GM23338 (cell line): ENCODE results near the gene FOXR1. TPM values are rescaled to one million over a fixed set of nuclear protein-coding genes. Genes with fewer than 3 reads are reported as not detected.

Source experiments
- ATAC-seq: fragments of 200-7000 bp; cut with Tn5 transposase; 3 replicates; pipeline ENCODE4 v1.9.1; 2020
- DNase-seq: peaks from one replicate; pipeline ENCODE4 v3.0.0-alpha.2; 2015; ENCODE audit warnings: low spot score
- H2AFZ ChIP-seq: fragments of 200-600 bp; sonication (generic); 2 replicates; pipeline ENCODE4 v1.8.0; 2016; ENCODE audit warnings: antibody characterized with exemption, mild to moderate bottlenecking, moderate library complexity
- H3F3A ChIP-seq: fragments of 200-600 bp; sonication (generic); replicated peaks from 2 replicates; pipeline ENCODE4 v1.8.0; 2017; ENCODE audit warnings: antibody characterized with exemption, mixed run types, low read depth
- H3K27ac ChIP-seq: fragments of 200-600 bp; sonication (generic); 2 replicates; pipeline ENCODE4 v1.6.1; 2016; ENCODE audit warnings: low read depth
- H3K27me3 ChIP-seq: fragments of 200-600 bp; sonication (generic); 2 replicates; pipeline ENCODE4 v1.8.0; 2016; ENCODE audit warnings: mild to moderate bottlenecking, mixed run types, moderate library complexity; ENCODE audit not compliant: insufficient read depth
- H3K36me3 ChIP-seq: fragments of 200-600 bp; sonication (generic); 2 replicates; pipeline ENCODE4 v1.8.0; 2016; ENCODE audit warnings: mild to moderate bottlenecking; ENCODE audit not compliant: insufficient read depth
- H3K4me1 ChIP-seq: fragments of 200-600 bp; sonication (generic); 2 replicates; pipeline ENCODE4 v1.8.0; 2016; ENCODE audit warnings: mild to moderate bottlenecking, moderate library complexity; ENCODE audit not compliant: insufficient read depth
- H3K4me2 ChIP-seq: fragments of 200-600 bp; sonication (generic); 2 replicates; pipeline ENCODE4 v1.7.1; 2017; ENCODE audit warnings: mixed run types
- H3K4me3 ChIP-seq: fragments of 200-600 bp; sonication (generic); 2 replicates; pipeline ENCODE4 v1.6.1; 2016; ENCODE audit warnings: mixed run types
- H3K79me2 ChIP-seq: fragments of 200-600 bp; sonication (generic); replicated peaks from 2 replicates; pipeline ENCODE4 v1.8.0; 2017; ENCODE audit warnings: mild to moderate bottlenecking; ENCODE audit not compliant: insufficient read depth
- H3K9me2 ChIP-seq: fragments of 200-600 bp; sonication (generic); 2 replicates; pipeline ENCODE4 v1.8.0; 2017; ENCODE audit not compliant: insufficient read depth
- H4K20me1 ChIP-seq: fragments of 200-600 bp; sonication (generic); replicated peaks from 2 replicates; pipeline ENCODE4 v1.8.0; 2017; ENCODE audit warnings: mild to moderate bottlenecking; ENCODE audit not compliant: insufficient read depth
- H3K27ac Mint-ChIP-seq: 2 replicates; pipeline ENCODE4 v1.8.0; 2020; ENCODE audit warnings: inconsistent platforms, mild to moderate bottlenecking, moderate library complexity, mixed read lengths
- H3K27me3 Mint-ChIP-seq: 3 replicates; pipeline ENCODE4 v1.8.0; 2022; ENCODE audit warnings: low read depth, mild to moderate bottlenecking, moderate library complexity, mixed read lengths, inconsistent platforms; ENCODE audit not compliant: insufficient read depth, poor library complexity
- H3K36me3 Mint-ChIP-seq: 3 replicates; pipeline ENCODE4 v1.8.0; 2021; ENCODE audit warnings: low read depth, mild to moderate bottlenecking, inconsistent platforms, moderate library complexity, mixed read lengths
- H3K4me1 Mint-ChIP-seq: 3 replicates; pipeline ENCODE4 v1.8.0; 2020; ENCODE audit warnings: mild to moderate bottlenecking, inconsistent platforms, mixed read lengths
- H3K4me3 Mint-ChIP-seq: 3 replicates; pipeline ENCODE4 v1.8.0; 2021; ENCODE audit warnings: moderate library complexity, mild to moderate bottlenecking, inconsistent platforms, mixed read lengths
- H3K9me3 Mint-ChIP-seq: 3 replicates; pipeline ENCODE4 v1.8.0; 2020; ENCODE audit warnings: moderate library complexity, mild to moderate bottlenecking, inconsistent platforms, mixed read lengths
- CREB1 ChIP-seq: fragments of 250-450 bp; sonication (Bioruptor Pico); IDR thresholded peaks from 2 replicates; pipeline ENCODE4 v1.5.0; 2020; ENCODE audit warnings: low read depth, mild to moderate bottlenecking, moderate library complexity
- EZH2 ChIP-seq: fragments of 200-600 bp; sonication (generic); IDR thresholded peaks from one replicate; pipeline ENCODE4 v1.8.0; 2017; ENCODE audit warnings: antibody characterized with exemption, mild to moderate bottlenecking, low read depth; ENCODE audit not compliant: unreplicated experiment
- EZH2phosphoT487 ChIP-seq: fragments of 200-600 bp; sonication (generic); IDR thresholded peaks from one replicate; pipeline ENCODE4 v1.8.1; 2018; ENCODE audit warnings: antibody characterized with exemption; ENCODE audit not compliant: unreplicated experiment
- JUNB ChIP-seq: IDR thresholded peaks from one replicate; pipeline ENCODE4 v1.6.1; 2016; ENCODE audit warnings: antibody characterized with exemption; ENCODE audit not compliant: unreplicated experiment
- NANOG ChIP-seq: IDR thresholded peaks from 2 replicates; pipeline ENCODE4 v1.6.1; 2016; ENCODE audit warnings: antibody characterized with exemption, borderline replicate concordance
- POLR2AphosphoS5 ChIP-seq: IDR thresholded peaks from 2 replicates; pipeline ENCODE4 v1.6.1; 2016; ENCODE audit warnings: antibody characterized with exemption, low read depth
- STAT1 ChIP-seq: IDR thresholded peaks from one replicate; pipeline ENCODE4 v1.6.1; 2016; ENCODE audit warnings: antibody characterized with exemption; ENCODE audit not compliant: unreplicated experiment
- ZNF114 ChIP-seq: fragments of 250-450 bp; sonication (Bioruptor Pico); IDR thresholded peaks from 2 replicates; pipeline ENCODE4 v1.5.0; 2020; ENCODE audit warnings: mild to moderate bottlenecking, moderate library complexity
- ZNF331 ChIP-seq: fragments of 250-450 bp; sonication (Bioruptor Pico); IDR thresholded peaks from 2 replicates; pipeline ENCODE4 v1.5.0; 2020; ENCODE audit warnings: low read depth, mild to moderate bottlenecking, moderate library complexity
- ZNF462 ChIP-seq: fragments of 250-450 bp; sonication (Bioruptor Pico); IDR thresholded peaks from 2 replicates; pipeline ENCODE4 v1.5.0; 2020; ENCODE audit warnings: mild to moderate bottlenecking, moderate library complexity
- polyA plus RNA-seq: library from polyadenylated mRNA; unstranded; fragments of >200 nt; fragmentation: Nextera tagmentation; extraction: Ambion mirVana; gene quantifications from 2 replicates; pipeline ENCODE4 v1.2.1, GENCODE V29; 2016
- total RNA-seq: library from RNA; depleted of rRNA; stranded (reverse); fragments of >200 nt; shearing (Covaris generic); gene quantifications from 2 replicates; pipeline ENCODE4 v1.2.3, GENCODE V29; 2014
- TF ChIP-seq, protein P1 (sequence below): IDR thresholded peaks from one replicate; pipeline ENCODE4 v1.6.1; 2018; ENCODE audit warnings: antibody characterized with exemption; ENCODE audit not compliant: unreplicated experiment
- TF ChIP-seq, protein P2 (sequence below), 2 experiments: fragments of 200-600 bp in 1 of 2; sonication (generic) in 1 of 2; conservative IDR thresholded peaks; 2 replicates each; pipeline versions ENCODE4 v1.5.1 to v1.6.1; 2016 to 2017; ENCODE audit warnings: antibody characterized with exemption in 2 of 2, low read depth in 2 of 2, mild to moderate bottlenecking in 2 of 2, moderate library complexity in 1 of 2
- TF ChIP-seq, protein P3 (sequence below): IDR thresholded peaks from 2 replicates; pipeline ENCODE4 v1.6.1; 2016; ENCODE audit warnings: antibody characterized with exemption

The FOXR1 gene
- total and polyA plus RNA-seq, 2 experiments from 2014 or later = not detected

GRCh38 chr11:118927554-118928100 lies 43.9 kb upstream of the FOXR1 start:
- H3K27me3 Mint-ChIP-seq = peaks cover 26% of the 10 kb centered on the region
- H3K4me1 Mint-ChIP-seq = peaks cover 53% of the 10 kb centered on the region
- peak overlapping the region; percentile 99 for H3K4me3 ChIP-seq
- H3K36me3 ChIP-seq = no peaks in the 10 kb centered on the region
- H3K27me3 ChIP-seq = peaks cover 13% of the 10 kb centered on the region
- peaks cover 8% of the 10 kb centered on the region for H3K36me3 Mint-ChIP-seq
- no peak overlapping the region for H3K27ac ChIP-seq
- peak overlapping the region; percentile 97; the same call in 1 of the 2 replicates for H3K27ac Mint-ChIP-seq
- H3K9me2 ChIP-seq = no peaks in the 10 kb centered on the region
- H3K79me2 ChIP-seq = peaks cover 28% of the 10 kb centered on the region
- H4K20me1 ChIP-seq = peaks cover 16% of the 10 kb centered on the region
- H2AFZ ChIP-seq = peak overlapping the region; percentile 96
- DNase-seq = no peak
- H3F3A ChIP-seq = peaks cover 3% of the 10 kb centered on the region; the same call in 1 of the 2 replicates
- H3K9me3 Mint-ChIP-seq = no peaks in the 10 kb centered on the region
- H3K4me1 ChIP-seq = peaks cover 46% of the 10 kb centered on the region
- H3K4me2 ChIP-seq = peak overlapping the region; percentile 97
- H3K4me3 Mint-ChIP-seq = peak overlapping the region; percentile 94
- no peak for TF ChIP-seq JUNB
- TF ChIP-seq, protein P1, sequence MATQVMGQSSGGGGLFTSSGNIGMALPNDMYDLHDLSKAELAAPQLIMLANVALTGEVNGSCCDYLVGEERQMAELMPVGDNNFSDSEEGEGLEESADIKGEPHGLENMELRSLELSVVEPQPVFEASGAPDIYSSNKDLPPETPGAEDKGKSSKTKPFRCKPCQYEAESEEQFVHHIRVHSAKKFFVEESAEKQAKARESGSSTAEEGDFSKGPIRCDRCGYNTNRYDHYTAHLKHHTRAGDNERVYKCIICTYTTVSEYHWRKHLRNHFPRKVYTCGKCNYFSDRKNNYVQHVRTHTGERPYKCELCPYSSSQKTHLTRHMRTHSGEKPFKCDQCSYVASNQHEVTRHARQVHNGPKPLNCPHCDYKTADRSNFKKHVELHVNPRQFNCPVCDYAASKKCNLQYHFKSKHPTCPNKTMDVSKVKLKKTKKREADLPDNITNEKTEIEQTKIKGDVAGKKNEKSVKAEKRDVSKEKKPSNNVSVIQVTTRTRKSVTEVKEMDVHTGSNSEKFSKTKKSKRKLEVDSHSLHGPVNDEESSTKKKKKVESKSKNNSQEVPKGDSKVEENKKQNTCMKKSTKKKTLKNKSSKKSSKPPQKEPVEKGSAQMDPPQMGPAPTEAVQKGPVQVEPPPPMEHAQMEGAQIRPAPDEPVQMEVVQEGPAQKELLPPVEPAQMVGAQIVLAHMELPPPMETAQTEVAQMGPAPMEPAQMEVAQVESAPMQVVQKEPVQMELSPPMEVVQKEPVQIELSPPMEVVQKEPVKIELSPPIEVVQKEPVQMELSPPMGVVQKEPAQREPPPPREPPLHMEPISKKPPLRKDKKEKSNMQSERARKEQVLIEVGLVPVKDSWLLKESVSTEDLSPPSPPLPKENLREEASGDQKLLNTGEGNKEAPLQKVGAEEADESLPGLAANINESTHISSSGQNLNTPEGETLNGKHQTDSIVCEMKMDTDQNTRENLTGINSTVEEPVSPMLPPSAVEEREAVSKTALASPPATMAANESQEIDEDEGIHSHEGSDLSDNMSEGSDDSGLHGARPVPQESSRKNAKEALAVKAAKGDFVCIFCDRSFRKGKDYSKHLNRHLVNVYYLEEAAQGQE = no peak
- TF ChIP-seq, protein P2, sequence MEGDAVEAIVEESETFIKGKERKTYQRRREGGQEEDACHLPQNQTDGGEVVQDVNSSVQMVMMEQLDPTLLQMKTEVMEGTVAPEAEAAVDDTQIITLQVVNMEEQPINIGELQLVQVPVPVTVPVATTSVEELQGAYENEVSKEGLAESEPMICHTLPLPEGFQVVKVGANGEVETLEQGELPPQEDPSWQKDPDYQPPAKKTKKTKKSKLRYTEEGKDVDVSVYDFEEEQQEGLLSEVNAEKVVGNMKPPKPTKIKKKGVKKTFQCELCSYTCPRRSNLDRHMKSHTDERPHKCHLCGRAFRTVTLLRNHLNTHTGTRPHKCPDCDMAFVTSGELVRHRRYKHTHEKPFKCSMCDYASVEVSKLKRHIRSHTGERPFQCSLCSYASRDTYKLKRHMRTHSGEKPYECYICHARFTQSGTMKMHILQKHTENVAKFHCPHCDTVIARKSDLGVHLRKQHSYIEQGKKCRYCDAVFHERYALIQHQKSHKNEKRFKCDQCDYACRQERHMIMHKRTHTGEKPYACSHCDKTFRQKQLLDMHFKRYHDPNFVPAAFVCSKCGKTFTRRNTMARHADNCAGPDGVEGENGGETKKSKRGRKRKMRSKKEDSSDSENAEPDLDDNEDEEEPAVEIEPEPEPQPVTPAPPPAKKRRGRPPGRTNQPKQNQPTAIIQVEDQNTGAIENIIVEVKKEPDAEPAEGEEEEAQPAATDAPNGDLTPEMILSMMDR (conservative IDR thresholded peaks at IDR 0.05; ENCODE audit: low read depth in 2 of 2) = no peak
- no peak for TF ChIP-seq ZNF331 (CRISPR knock-in tag)
- no peak for TF ChIP-seq ZNF114 (CRISPR knock-in tag)
- TF ChIP-seq, protein P3, sequence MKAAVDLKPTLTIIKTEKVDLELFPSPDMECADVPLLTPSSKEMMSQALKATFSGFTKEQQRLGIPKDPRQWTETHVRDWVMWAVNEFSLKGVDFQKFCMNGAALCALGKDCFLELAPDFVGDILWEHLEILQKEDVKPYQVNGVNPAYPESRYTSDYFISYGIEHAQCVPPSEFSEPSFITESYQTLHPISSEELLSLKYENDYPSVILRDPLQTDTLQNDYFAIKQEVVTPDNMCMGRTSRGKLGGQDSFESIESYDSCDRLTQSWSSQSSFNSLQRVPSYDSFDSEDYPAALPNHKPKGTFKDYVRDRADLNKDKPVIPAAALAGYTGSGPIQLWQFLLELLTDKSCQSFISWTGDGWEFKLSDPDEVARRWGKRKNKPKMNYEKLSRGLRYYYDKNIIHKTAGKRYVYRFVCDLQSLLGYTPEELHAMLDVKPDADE = no peak
- TF ChIP-seq EZH2 = no peak
- no peak for TF ChIP-seq NANOG
- no peak for TF ChIP-seq STAT1
- no peak for TF ChIP-seq ZNF462
- TF ChIP-seq CREB1 = no peak
- TF ChIP-seq EZH2phosphoT487 = no peak
- no peak for TF ChIP-seq POLR2AphosphoS5
- no peak for ATAC-seq
